ENCODE data around the gene TMEM25.

DNA sequence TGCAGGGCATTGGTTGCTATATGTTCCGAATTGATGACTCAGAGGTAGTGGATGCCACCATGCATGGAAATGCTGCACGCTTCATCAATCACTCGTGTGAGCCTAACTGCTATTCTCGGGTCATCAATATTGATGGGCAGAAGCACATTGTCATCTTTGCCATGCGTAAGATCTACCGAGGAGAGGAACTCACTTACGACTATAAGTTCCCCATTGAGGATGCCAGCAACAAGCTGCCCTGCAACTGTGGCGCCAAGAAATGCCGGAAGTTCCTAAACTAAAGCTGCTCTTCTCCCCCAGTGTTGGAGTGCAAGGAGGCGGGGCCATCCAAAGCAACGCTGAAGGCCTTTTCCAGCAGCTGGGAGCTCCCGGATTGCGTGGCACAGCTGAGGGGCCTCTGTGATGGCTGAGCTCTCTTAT lies 9.1 kb upstream of the TMEM25 start:
- TF ChIP-seq CTCF (IDR thresholded peaks at IDR 0.05; ENCODE audit: extremely low read depth in 1 of 2, insufficient read depth in 1 of 2, low read depth in 1 of 2, low read length in 2 of 2) (no peak), POLR2AphosphoS5 (IDR thresholded peaks at IDR 0.05; ENCODE audit: insufficient read depth, low read depth, low read length) (no peak), POLR2A (IDR thresholded peaks at IDR 0.05; ENCODE audit: low read depth, low read length) (no peak), MYC (IDR thresholded peaks at IDR 0.05; ENCODE audit: low read depth, low read length) (no peak), EZH2 (IDR thresholded peaks at IDR 0.05; ENCODE audit: borderline replicate concordance, low read depth, low read length, severe bottlenecking) (no peak), JUN (IDR thresholded peaks at IDR 0.05; ENCODE audit: borderline replicate concordance, insufficient read depth, insufficient read length, low read depth) (no peak), GATA2 (IDR thresholded peaks at IDR 0.05; ENCODE audit: insufficient read depth, insufficient read length, low read depth, low read length) (no peak)
- TF ChIP-seq, protein P1, sequence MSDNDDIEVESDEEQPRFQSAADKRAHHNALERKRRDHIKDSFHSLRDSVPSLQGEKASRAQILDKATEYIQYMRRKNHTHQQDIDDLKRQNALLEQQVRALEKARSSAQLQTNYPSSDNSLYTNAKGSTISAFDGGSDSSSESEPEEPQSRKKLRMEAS (IDR thresholded peaks at IDR 0.05; ENCODE audit: insufficient read depth, insufficient read length) = no peak

Data from endothelial cell of umbilical vein (primary cell).